ENCODE results near the gene LRP1-AS.

Gene LRP1-AS

DNA sequence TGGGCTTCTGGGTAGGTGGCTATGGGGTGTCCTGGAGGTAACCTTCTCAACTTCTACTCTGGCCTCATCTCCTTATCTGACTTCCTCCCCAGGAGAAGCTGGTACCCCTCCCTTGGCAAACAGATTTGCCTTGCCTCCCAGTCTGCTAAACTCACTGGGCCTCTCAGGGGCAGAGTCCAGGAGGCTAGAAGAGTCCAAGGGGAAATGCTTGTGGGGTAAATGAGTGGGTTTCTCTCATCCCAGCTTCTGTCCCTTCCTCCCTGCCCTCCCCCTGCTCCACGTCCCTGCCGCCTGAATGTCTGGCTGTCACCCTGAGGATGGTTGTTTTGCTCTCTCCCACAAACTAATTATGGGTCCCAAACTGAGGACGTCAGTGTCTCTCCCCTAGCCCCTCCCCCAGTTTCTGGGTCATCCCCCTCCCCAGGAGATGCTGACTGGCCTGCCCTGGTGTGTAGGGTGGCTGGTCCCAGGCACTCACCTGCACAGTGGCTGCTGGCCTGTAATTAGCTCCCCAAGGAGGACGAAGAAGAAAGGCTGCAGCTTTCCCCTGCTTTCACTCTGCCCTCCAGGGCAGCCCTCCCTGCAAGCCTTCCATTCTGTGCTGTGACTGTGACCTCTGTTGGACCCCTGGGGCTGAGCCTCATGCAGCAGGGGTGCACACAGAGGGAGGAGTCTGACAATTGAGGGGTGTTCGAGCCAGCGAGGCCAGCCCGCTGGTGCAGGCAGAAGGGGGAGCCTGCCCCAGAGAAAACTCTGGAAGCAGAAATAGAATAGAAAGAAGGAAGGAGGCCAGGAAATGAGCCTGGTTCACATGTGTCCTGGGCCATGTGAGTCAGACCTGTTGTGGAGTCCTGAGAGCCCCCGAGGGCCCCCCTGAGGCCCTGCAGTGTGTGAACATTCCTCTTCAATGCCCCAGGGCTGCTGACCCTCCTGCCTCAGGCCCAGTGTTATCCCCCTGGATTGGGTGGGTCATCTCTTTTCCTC is at the start of gene LRP1-AS:
TSS of gene LRP1-AS (minus strand) at position 659 of the 984 bp plus-strand sequence.
- DNase-seq, result no peak

DNA sequence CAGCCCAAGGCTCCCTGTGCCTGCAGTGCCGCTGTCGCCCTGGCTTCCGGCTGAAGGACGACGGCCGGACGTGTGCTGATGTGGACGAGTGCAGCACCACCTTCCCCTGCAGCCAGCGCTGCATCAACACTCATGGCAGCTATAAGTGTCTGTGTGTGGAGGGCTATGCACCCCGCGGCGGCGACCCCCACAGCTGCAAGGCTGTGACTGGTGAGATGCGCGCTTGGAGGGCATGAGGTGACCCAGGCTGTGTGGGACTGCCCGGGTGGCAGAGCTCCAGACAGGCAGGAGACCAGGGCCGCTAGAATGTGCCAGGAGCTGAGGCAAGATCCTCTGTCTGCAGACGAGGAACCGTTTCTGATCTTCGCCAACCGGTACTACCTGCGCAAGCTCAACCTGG is 49.5 kb upstream of the LRP1-AS start:
- DNase-seq, result no peak

- DNase-seq, result no peak
These were observed 49.0 kb upstream of the LRP1-AS start for GRCh38 chr12:57196439-57196838.

DNA sequence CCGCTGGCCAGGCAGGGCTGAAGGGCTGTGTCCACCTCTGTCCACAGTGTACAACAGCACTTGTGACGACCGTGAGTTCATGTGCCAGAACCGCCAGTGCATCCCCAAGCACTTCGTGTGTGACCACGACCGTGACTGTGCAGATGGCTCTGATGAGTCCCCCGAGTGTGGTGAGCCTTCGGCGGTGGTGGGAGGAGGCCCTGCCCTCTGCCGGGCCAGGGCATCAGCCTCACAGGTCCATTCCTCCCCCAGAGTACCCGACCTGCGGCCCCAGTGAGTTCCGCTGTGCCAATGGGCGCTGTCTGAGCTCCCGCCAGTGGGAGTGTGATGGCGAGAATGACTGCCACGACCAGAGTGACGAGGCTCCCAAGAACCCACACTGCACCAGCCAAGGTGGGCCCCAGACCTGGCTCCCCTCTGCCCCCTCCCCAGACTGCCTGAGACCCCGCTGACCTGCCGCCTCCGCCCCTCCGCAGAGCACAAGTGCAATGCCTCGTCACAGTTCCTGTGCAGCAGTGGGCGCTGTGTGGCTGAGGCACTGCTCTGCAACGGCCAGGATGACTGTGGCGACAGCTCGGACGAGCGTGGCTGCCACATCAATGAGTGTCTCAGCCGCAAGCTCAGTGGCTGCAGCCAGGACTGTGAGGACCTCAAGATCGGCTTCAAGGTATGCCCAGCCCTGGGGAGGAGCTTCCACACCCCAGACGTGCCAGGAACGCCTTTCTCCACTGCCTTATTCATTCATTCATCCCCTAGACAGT is 48.4 kb upstream of the LRP1-AS start:
- DNase-seq, result no peak

DNA sequence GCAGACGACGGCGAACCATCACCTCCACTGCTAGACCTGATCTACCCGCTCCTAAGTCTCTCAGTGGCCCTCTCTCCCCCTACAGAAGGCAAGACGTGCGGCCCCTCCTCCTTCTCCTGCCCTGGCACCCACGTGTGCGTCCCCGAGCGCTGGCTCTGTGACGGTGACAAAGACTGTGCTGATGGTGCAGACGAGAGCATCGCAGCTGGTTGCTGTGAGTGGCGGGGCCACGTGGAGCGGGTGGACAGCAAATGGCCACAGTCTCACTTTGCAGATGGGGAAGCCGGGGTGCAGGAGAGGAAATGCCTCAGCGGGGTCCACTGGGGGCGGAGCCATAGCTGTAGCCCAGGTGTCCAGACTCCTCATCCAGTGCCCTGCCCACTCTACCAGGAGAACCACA is 47.8 kb upstream of the LRP1-AS start:
- no peak for DNase-seq

DNA sequence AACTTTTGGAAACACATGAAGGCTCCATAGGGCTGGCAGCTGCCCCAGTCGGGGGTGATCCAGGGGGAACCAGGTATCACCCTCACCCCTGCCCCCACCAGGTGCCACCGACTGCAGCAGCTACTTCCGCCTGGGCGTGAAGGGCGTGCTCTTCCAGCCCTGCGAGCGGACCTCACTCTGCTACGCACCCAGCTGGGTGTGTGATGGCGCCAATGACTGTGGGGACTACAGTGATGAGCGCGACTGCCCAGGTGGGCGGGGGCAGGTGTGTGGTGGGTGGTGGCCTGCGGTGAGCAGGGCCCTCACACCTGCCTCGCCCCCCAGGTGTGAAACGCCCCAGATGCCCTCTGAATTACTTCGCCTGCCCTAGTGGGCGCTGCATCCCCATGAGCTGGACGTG is 46.8 kb upstream of the LRP1-AS start:
- DNase-seq, result no peak

DNA sequence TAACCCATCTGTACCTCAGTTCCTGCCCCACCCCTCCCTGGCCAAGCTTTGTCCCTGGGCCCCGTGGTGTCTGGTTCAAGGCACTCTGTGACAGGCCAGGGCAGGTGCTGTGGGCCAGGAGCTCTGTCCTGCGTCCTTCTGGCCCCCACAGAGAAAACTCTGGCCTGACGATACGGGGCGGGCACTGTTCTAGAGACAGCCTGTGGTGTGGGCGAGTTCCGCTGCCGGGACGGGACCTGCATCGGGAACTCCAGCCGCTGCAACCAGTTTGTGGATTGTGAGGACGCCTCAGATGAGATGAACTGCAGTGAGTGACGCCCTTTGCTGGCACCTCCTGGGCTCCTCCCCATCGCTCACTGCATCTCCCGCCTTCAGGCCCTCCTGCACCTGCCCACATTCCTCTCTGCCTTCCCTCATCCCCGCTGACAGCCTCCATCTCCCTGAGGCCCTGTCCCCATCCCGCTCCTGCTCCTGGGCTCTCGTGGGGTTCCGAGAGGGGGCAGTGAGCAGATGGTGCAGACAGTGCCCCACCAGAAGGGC is 46.4 kb upstream of the LRP1-AS start:
- DNase-seq, result no peak

DNA sequence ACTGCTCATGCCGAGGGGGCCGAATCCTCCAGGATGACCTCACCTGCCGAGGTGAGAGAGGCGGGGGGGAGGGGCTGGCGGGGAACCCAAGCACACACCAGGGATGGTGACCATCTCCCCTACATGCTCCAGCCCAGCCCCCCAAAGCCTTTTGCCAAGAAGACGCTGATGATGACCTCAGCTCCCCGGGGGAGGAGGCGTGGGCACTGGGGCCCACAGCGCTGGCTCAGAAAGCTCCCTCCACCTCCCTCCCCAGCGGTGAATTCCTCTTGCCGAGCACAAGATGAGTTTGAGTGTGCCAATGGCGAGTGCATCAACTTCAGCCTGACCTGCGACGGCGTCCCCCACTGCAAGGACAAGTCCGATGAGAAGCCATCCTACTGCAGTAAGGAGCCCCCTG is 45.5 kb upstream of the LRP1-AS start:
- DNase-seq, result no peak

GRCh38 chr12:57191410-57191809 is 44.0 kb upstream of the LRP1-AS start:
- DNase-seq, result no peak

- no peak for DNase-seq
These were observed 43.4 kb upstream of the LRP1-AS start for GRCh38 chr12:57190821-57191220.

- no peak for DNase-seq
These were observed 42.6 kb upstream of the LRP1-AS start for GRCh38 chr12:57190037-57190436.

- no peak for DNase-seq
These were observed 40.6 kb upstream of the LRP1-AS start for GRCh38 chr12:57188090-57188425.

- no peak for DNase-seq
These were observed 40.0 kb upstream of the LRP1-AS start for GRCh38 chr12:57187222-57188089.

DNA sequence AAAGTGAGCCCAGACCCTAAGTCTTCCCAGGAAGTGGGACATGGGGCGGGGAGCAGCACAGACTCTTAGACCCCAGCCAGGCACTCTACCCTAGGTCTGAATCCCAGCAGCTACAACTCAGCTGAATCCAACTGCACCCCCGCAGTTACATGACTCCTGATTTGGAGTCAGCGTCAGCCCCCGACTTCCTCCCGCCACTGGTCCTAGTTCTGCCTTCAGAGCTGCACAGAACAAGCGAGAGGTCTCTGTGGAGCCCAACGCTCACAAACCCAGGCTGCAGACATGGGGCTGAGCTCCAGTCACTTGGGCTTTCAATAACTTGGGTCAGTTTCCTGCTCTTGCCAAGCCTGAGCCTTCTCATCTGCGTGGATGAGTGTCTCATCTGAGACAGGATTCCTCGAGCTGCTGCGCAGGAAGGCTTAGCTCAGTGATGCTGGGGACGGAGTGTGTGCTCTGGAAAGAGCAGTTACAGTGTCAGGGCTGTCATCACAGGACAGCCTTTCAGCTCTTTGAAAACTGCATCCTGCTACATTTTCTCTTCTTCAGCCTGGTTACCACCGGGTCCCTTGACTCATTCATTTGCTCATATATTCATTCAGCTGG is 38.6 kb upstream of the LRP1-AS start:
- DNase-seq, result no peak

DNA sequence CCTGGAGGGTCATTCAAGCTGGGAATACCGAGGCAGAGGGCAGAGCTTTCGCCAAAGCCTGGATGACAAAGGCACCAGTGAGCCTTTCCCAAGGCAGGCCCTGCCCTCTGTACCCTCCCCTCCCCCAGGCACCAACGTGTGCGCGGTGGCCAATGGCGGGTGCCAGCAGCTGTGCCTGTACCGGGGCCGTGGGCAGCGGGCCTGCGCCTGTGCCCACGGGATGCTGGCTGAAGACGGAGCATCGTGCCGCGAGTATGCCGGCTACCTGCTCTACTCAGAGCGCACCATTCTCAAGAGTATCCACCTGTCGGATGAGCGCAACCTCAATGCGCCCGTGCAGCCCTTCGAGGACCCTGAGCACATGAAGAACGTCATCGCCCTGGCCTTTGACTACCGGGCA is 38.0 kb upstream of the LRP1-AS start:
- no peak for DNase-seq

- DNase-seq, result no peak
These were observed 36.7 kb upstream of the LRP1-AS start for GRCh38 chr12:57183939-57184725.

DNA sequence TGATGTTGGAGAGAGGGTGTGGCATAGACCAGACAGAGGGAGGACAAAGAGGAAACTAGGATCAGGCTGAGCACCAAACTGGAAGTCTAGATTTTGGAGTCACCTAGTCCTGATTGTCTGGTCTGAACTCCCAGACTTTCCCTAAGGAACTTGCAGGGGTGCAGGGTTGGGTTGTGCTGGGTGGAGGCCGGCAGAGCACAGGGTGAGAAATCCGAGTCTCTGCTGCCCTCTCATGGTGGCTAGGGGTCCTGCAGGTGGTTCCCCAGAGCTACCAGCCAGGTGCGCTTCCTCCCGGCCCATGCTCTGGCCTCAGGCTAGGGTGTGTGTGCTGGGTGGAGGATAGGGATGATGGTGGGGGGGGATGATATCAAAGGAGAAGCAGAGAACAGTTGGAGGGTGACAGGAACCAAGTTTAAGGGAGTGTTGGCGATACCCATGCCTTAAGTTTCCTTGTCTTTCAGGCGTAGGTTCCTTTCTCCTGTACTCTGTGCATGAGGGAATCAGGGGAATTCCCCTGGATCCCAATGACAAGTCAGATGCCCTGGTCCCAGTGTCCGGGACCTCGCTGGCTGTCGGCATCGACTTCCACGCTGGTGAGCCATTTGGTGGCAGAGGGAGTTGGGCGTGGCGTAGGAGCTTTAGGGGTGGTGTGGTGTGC is 35.6 kb upstream of the LRP1-AS start:
- DNase-seq, result peak; percentile 23

DNA sequence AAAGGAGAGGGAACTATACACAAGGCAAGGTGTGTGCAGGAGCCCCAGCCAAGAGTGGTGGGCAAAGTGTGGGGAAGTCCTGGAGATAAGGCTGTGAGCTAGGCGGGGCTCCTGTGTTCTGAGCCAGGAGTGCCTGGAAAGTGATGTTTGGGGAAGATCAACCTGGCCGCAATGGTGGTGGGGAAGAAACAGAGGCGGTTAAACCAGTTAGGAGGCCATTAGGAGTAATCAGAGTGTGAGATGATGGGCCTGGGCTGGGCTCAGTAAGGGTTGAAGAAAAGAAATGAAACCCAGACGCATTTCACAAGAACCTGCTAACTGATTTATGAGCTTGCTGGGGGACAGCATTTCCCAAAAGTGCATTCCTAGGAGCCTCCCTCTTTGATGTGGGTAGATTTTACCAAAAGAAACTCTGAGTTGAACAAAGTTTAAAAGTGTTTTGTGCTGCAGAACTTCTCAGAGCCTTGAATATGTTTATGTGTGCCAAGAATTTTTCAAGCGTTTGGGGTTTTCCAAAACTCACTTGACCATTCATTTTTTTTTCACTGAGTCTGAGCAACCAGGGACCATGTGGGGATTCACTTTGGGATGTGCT is 34.2 kb upstream of the LRP1-AS start:
- no peak for DNase-seq

DNA sequence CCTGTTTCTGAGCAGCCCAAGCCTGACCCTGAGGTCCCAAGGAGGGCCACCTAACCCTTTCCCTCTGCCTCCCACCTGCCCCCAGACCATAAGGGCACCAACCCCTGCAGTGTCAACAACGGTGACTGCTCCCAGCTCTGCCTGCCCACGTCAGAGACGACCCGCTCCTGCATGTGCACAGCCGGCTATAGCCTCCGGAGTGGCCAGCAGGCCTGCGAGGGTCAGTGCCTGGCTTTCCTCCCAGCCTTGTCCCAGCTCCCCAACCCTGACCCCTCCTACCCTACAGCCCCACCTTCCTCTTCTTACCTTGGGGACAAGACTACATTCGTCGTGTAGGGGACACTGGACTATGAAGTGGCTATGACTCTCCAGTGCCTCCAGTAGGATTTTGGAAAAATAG is 33.7 kb upstream of the LRP1-AS start:
- DNase-seq, result no peak

- DNase-seq, result no peak
These were observed 33.0 kb upstream of the LRP1-AS start for GRCh38 chr12:57180321-57180989.
